ENCODE results near the gene CUL2. TPM values are rescaled to one million over a fixed set of nuclear protein-coding genes. Genes with fewer than 3 reads are reported as not detected.
"Not testable (repeated sequence)": the region's sequence is repeated elsewhere in the genome, so short reads cannot be mapped to it uniquely, and the experiment has no call there.

The CUL2 gene
- total and polyA plus RNA-seq, 2 experiments from 2014 or later, result 25.8 to 34.4 TPM

DNA sequence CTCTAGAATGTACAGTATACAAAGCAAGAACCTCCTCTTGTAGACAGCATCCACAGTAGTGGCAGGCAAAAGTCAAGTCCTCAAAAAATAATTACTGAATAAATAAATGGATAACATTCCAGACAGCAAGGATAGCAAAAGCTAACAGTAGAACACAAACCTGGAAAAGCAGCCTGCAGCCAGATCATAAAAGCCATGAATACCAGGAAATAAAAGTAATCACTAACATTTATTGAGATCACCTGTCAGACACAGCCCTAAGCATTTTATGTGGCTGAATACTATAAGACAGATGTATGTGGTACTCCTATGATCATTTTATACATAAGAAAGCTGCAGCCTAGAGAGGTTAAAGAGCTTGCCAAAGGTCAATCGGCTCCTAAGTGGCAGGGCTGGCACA, 34.0 kb downstream of the CUL2 start:
- Histone ChIP-seq H3K9me3 (ENCODE audit: low read depth) (no peaks in the 10 kb centered on the region), H3K9me2 (replicated peaks; ENCODE audit: insufficient read depth) (no peaks in the 10 kb centered on the region), H3K27ac (no peak overlapping the region), H2AFZ (no peak overlapping the region), H3K36me3 (replicated peaks; ENCODE audit: insufficient read depth, low read depth) (no peaks in the 10 kb centered on the region), H4K20me1 (ENCODE audit: insufficient read depth, poor library complexity, severe bottlenecking) (no peaks in the 10 kb centered on the region), H3K4me2 (no peak overlapping the region), H3K27me3 (no peaks in the 10 kb centered on the region), H3K79me2 (no peaks in the 10 kb centered on the region), H3K4me1 (ENCODE audit: insufficient read depth) (no peaks in the 10 kb centered on the region), H3K4me3 (no peak overlapping the region)
- no peak for DNase-seq (ENCODE audit: low spot score)
- 95% methylated on average over 1 of the region's 1 CpG for WGBS (ENCODE audit: low lambda C conversion rate, missing lambda C conversion rate)
- TF ChIP-seq EZH2 (IDR thresholded peaks at IDR 0.05; ENCODE audit: borderline replicate concordance) (no peak), EZH2phosphoT487 (IDR thresholded peaks at IDR 0.05; ENCODE audit: low read depth, severe bottlenecking, unreplicated experiment) (no peak)
- TF ChIP-seq, protein P1, sequence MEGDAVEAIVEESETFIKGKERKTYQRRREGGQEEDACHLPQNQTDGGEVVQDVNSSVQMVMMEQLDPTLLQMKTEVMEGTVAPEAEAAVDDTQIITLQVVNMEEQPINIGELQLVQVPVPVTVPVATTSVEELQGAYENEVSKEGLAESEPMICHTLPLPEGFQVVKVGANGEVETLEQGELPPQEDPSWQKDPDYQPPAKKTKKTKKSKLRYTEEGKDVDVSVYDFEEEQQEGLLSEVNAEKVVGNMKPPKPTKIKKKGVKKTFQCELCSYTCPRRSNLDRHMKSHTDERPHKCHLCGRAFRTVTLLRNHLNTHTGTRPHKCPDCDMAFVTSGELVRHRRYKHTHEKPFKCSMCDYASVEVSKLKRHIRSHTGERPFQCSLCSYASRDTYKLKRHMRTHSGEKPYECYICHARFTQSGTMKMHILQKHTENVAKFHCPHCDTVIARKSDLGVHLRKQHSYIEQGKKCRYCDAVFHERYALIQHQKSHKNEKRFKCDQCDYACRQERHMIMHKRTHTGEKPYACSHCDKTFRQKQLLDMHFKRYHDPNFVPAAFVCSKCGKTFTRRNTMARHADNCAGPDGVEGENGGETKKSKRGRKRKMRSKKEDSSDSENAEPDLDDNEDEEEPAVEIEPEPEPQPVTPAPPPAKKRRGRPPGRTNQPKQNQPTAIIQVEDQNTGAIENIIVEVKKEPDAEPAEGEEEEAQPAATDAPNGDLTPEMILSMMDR (IDR thresholded peaks at IDR 0.05; ENCODE audit: poor library complexity), result no peak

DNA sequence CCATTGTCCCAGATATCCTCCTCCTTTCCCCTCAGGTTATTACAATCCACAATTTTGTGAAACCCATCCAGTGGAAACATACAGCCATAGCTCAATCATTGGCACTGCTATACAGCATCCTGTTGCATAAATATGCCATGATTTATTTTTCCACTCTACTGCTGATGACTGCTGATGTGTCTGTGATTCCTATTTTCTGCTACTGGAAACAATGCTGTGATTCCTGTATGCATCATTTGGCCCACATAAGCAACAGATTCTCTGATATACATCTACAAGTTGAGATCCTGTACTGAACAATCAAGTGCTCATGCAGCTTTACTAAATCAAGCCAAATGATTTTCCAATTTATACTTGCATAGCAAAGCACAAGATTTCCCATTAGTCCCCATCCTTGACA, 39.6 kb downstream of the CUL2 start:
- no peak overlapping the region for H3K4me2 ChIP-seq
- no peaks in the 10 kb centered on the region for H3K9me2 ChIP-seq (replicated peaks; ENCODE audit: insufficient read depth)
- H3K4me1 ChIP-seq (ENCODE audit: insufficient read depth), result no peaks in the 10 kb centered on the region
- no peaks in the 10 kb centered on the region for H3K79me2 ChIP-seq
- H3K36me3 ChIP-seq (replicated peaks; ENCODE audit: insufficient read depth, low read depth), result no peaks in the 10 kb centered on the region
- no peaks in the 10 kb centered on the region for H3K27me3 ChIP-seq
- H3K4me3 ChIP-seq, result no peak overlapping the region
- no peak overlapping the region for H2AFZ ChIP-seq
- no peaks in the 10 kb centered on the region for H3K9me3 ChIP-seq (ENCODE audit: low read depth)
- TF ChIP-seq EZH2phosphoT487 (IDR thresholded peaks at IDR 0.05; ENCODE audit: low read depth, severe bottlenecking, unreplicated experiment) (no peak), EZH2 (IDR thresholded peaks at IDR 0.05; ENCODE audit: borderline replicate concordance) (no peak)
- TF ChIP-seq, protein P1 (IDR thresholded peaks at IDR 0.05; ENCODE audit: poor library complexity), result no peak
- DNase-seq (ENCODE audit: low spot score), result no peak
- H3K27ac ChIP-seq, result no peak overlapping the region
- H4K20me1 ChIP-seq (ENCODE audit: insufficient read depth, poor library complexity, severe bottlenecking), result no peaks in the 10 kb centered on the region

DNA sequence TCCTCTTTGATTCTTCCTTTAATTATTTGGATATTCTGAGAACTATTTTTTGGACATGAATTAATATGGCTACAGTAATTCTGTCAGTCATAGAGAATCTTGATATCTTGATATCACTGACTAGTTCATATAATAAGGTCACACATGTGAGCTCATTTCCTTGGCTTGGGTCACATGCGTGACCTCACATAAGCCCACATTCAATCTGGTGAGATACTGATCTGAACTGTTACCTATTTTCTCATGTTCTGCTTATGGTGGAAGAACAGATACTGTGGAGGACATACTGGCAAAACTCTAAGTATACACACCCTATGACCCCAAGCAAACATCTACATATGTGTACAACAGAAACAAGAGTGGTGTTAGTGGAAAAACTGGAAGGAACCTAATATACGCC, 44.1 kb downstream of the CUL2 start:
- Histone ChIP-seq H4K20me1 (ENCODE audit: insufficient read depth, poor library complexity, severe bottlenecking) (peaks cover 2% of the 10 kb centered on the region), H3K4me3 (no peak overlapping the region), H3K4me2 (no peak overlapping the region), H2AFZ (no peak overlapping the region), H3K79me2 (no peaks in the 10 kb centered on the region), H3K36me3 (replicated peaks; ENCODE audit: insufficient read depth, low read depth) (peaks cover 4% of the 10 kb centered on the region), H3K9me2 (replicated peaks; ENCODE audit: insufficient read depth) (no peaks in the 10 kb centered on the region), H3K4me1 (ENCODE audit: insufficient read depth) (peaks cover 4% of the 10 kb centered on the region), H3K9me3 (ENCODE audit: low read depth) (no peaks in the 10 kb centered on the region), H3K27ac (no peak overlapping the region), H3K27me3 (no peaks in the 10 kb centered on the region)
- 76% methylated on average over 2 of the region's 2 CpGs for WGBS (ENCODE audit: low lambda C conversion rate, missing lambda C conversion rate)
- DNase-seq (ENCODE audit: low spot score), result no peak
- TF ChIP-seq EZH2phosphoT487 (IDR thresholded peaks at IDR 0.05; ENCODE audit: low read depth, severe bottlenecking, unreplicated experiment) (no peak), EZH2 (IDR thresholded peaks at IDR 0.05; ENCODE audit: borderline replicate concordance) (no peak)
- TF ChIP-seq, protein P1 (IDR thresholded peaks at IDR 0.05; ENCODE audit: poor library complexity), result no peak

DNA sequence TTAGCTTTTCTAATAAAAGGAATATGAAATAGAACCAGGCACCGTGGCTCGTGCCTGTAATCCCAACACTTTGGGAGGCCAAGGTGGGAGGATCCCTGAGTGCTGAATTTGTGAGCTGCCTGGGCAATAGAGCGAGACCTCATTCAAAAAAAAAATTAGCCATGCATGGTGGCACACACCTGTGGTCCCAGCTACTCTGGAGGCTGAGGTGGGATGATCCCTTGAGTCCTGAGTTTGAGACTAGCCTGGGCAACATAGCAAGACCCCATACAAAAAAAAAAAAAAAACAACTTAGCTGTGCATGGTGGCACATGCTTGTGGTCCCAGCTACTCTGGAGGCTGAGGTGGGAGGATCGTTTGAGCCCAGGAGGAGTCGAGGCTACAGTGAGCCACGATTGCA, 44.9 kb downstream of the CUL2 start:
- not testable (repeated sequence) for H4K20me1 ChIP-seq (ENCODE audit: insufficient read depth, poor library complexity, severe bottlenecking); H3K4me2 ChIP-seq; H3K27me3 ChIP-seq; DNase-seq (ENCODE audit: low spot score); H3K4me1 ChIP-seq (ENCODE audit: insufficient read depth); H3K36me3 ChIP-seq (replicated peaks; ENCODE audit: insufficient read depth, low read depth); H3K4me3 ChIP-seq; H3K9me3 ChIP-seq (ENCODE audit: low read depth); H3K79me2 ChIP-seq; H3K27ac ChIP-seq; H2AFZ ChIP-seq; H3K9me2 ChIP-seq (replicated peaks; ENCODE audit: insufficient read depth)
- over 99% methylated on average over 6 of the region's 6 CpGs for WGBS (ENCODE audit: low lambda C conversion rate, missing lambda C conversion rate)

Data from hepatocyte (in vitro differentiated cells).